Measurements from ENCODE around the gene NIT1. TPM values are rescaled to one million over a fixed set of nuclear protein-coding genes. Genes with fewer than 3 reads are reported as not detected.

The NIT1 gene
- total RNA-seq, 1 donor from 2014 or later, result 43.6 TPM

- TF ChIP-seq CTCF (IDR thresholded peaks at IDR 0.05), result no peak
- Histone ChIP-seq H3K4me3 (peak within 1 kb of the TSS; percentile 71), H3K36me3 (peaks cover 17% of the 10 kb centered on the region), H3K9me3 (no peaks in the 10 kb centered on the region), H3K27ac (peak within 1 kb of the TSS; percentile 96), H3K4me1 (peaks cover 54% of the 10 kb centered on the region), H3K27me3 (ENCODE audit: low read depth) (no peaks in the 10 kb centered on the region)
- ATAC-seq (peak; percentile 96), DNase-seq (peak; percentile 95)
- intact Hi-C loops (cut with DNase I), result no loop called here
These were observed 14.7 kb downstream of the NIT1 start, which contains the start of gene DEDD for GRCh38 chr1:161132410-161133219. TSS of gene DEDD (minus strand) at chr1:161132667. CDS start at chr1:161124462, 8,205 bp downstream.

GRCh38 chr1:161133220-161133740 is 15.4 kb downstream of the NIT1 start:
- ATAC-seq (no peak), DNase-seq (no peak)
- Histone ChIP-seq H3K4me1 (peaks cover 53% of the 10 kb centered on the region), H3K9me3 (no peaks in the 10 kb centered on the region), H3K36me3 (peaks cover 10% of the 10 kb centered on the region), H3K27me3 (ENCODE audit: low read depth) (no peaks in the 10 kb centered on the region), H3K27ac (peak overlapping the region; percentile 96), H3K4me3 (peak overlapping the region; percentile 71)
- no peak for TF ChIP-seq CTCF (IDR thresholded peaks at IDR 0.05)
- intact Hi-C loops (cut with DNase I), result no loop called here

- Histone ChIP-seq H3K4me1 (peaks cover 39% of the 10 kb centered on the region), H3K36me3 (no peaks in the 10 kb centered on the region), H3K27me3 (ENCODE audit: low read depth) (no peaks in the 10 kb centered on the region), H3K27ac (peak overlapping the region; percentile 9), H3K9me3 (no peaks in the 10 kb centered on the region), H3K4me3 (no peak overlapping the region)
- ATAC-seq (no peak), DNase-seq (no peak)
- intact Hi-C loops (cut with DNase I), result no loop called here
- TF ChIP-seq CTCF (IDR thresholded peaks at IDR 0.05), result no peak
These were observed 20.0 kb downstream of the NIT1 start for GRCh38 chr1:161137881-161138280.

GRCh38 chr1:161138431-161138830 is 20.5 kb downstream of the NIT1 start:
- Histone ChIP-seq H3K36me3 (no peaks in the 10 kb centered on the region), H3K27ac (peak overlapping the region; percentile 9), H3K4me1 (peaks cover 39% of the 10 kb centered on the region), H3K4me3 (no peak overlapping the region), H3K27me3 (ENCODE audit: low read depth) (no peaks in the 10 kb centered on the region), H3K9me3 (no peaks in the 10 kb centered on the region)
- ATAC-seq (no peak), DNase-seq (no peak)
- TF ChIP-seq CTCF (IDR thresholded peaks at IDR 0.05), result no peak
- intact Hi-C loops (cut with DNase I), result no loop called here

- Histone ChIP-seq H3K36me3 (no peaks in the 10 kb centered on the region), H3K27me3 (ENCODE audit: low read depth) (no peaks in the 10 kb centered on the region), H3K27ac (no peak overlapping the region), H3K4me3 (no peak overlapping the region), H3K9me3 (no peaks in the 10 kb centered on the region), H3K4me1 (peaks cover 28% of the 10 kb centered on the region)
- intact Hi-C loops (cut with DNase I), result no loop called here
- DNase-seq, result no peak
- TF ChIP-seq CTCF (IDR thresholded peaks at IDR 0.05), result peak; percentile 49
- peak; percentile 32 to 66 for ATAC-seq
These were observed 21.9 kb downstream of the NIT1 start for GRCh38 chr1:161139766-161140165.

All from lower lobe of right lung (tissue), 2 donors.